Left lobe of liver (tissue), 2 donors: Measurements from ENCODE around the gene ITM2C. TPM values are rescaled to one million over a fixed set of nuclear protein-coding genes. Genes with fewer than 3 reads are reported as not detected.

Experiments
- ATAC-seq: fragments of 200-7000 bp; cut with Tn5 transposase; one replicate; pipeline ENCODE4 v1.9.1; 2020; ENCODE audit warnings: mild to moderate bottlenecking, moderate library complexity
- DNase-seq: peaks from one replicate; pipeline ENCODE4 v3.0.0-alpha.2; 2020; ENCODE audit warnings: low spot score
- total RNA-seq: library from RNA; stranded (reverse); gene quantifications from one replicate; pipeline ENCODE4 v1.2.1, GENCODE V29; 2021
- donor health status: DM: no; HTN: no; CAD: no; lungs with moderate emphysema.
- donor health status: DM: no; HTN: yes; CAD: no.

The ITM2C gene
- total RNA-seq, 1 donor from 2014 or later, result 14.2 TPM

- peak; percentile 75 for ATAC-seq
- no peak for DNase-seq
These were observed 14.9 kb upstream of the ITM2C start for GRCh38 chr2:230849633-230850357.

- DNase-seq, result no peak
- ATAC-seq, result no peak
These were observed 14.4 kb upstream of the ITM2C start for GRCh38 chr2:230850358-230850658.

- DNase-seq, result no peak
- no peak for ATAC-seq
These were observed 12.6 kb upstream of the ITM2C start for GRCh38 chr2:230852113-230852512.

GRCh38 chr2:230861552-230862255, 3.0 kb upstream of the ITM2C start:
- DNase-seq, result peak; percentile 32

GRCh38 chr2:230862292-230862691, 2.5 kb upstream of the ITM2C start:
- DNase-seq (peak; percentile 36), ATAC-seq (no peak)

More at GRCh38 chr2:230861552-230862255, 3.0 kb upstream of the ITM2C start:
- no peak for ATAC-seq

GRCh38 chr2:230863031-230863430, 1.7 kb upstream of the ITM2C start:
- ATAC-seq, result no peak
- DNase-seq, result peak; percentile 22

- no peak for ATAC-seq
- peak; percentile 36 for DNase-seq
These were observed 1.2 kb upstream of the ITM2C start for GRCh38 chr2:230863442-230864121.

- peak; percentile 41 for DNase-seq
- no peak for ATAC-seq
These were observed 579 bp upstream of the ITM2C start for GRCh38 chr2:230864122-230864604.

GRCh38 chr2:230865307-230865765, 594 bp downstream of the ITM2C start:
- peak; percentile 43 for DNase-seq
- ATAC-seq, result no peak

- ATAC-seq, result no peak
- DNase-seq, result peak; percentile 45
These were observed 1.3 kb downstream of the ITM2C start for GRCh38 chr2:230865766-230866755.

- ATAC-seq (no peak), DNase-seq (peak; percentile 41)
These were observed 2.2 kb downstream of the ITM2C start for GRCh38 chr2:230866756-230867523.

- DNase-seq (peak; percentile 33), ATAC-seq (no peak)
These were observed 3.6 kb downstream of the ITM2C start for GRCh38 chr2:230868161-230868946.

- ATAC-seq (no peak), DNase-seq (peak; percentile 24)
These were observed 4.5 kb downstream of the ITM2C start for GRCh38 chr2:230868947-230869913.

GRCh38 chr2:230869914-230870543, 5.3 kb downstream of the ITM2C start:
- ATAC-seq (no peak), DNase-seq (peak; percentile 30)

GRCh38 chr2:230870544-230871360, 6.0 kb downstream of the ITM2C start:
- peak; percentile 43 for DNase-seq
- ATAC-seq, result no peak
